Liver (tissue), 9 donors: ENCODE measurements around the gene CALML5. TPM values are rescaled to one million over a fixed set of nuclear protein-coding genes. Genes with fewer than 3 reads are reported as not detected.

Experiments used
- DNase-seq: peaks from one replicate; pipeline ENCODE4 v3.0.0-alpha.2; 2017; ENCODE audit warnings: low spot score
- H3K27ac ChIP-seq, 2 donors: one replicate each; pipeline ENCODE4 v1.7.0; 2013; ENCODE audit warnings: inconsistent platforms in 2 of 2, low read length in 2 of 2, control low read depth in 1 of 2, low read depth in 1 of 2, mild to moderate bottlenecking in 1 of 2
- H3K27me3 ChIP-seq, 4 donors: one replicate each; pipeline versions ENCODE4 v1.6.1 to v1.7.0; 2013; ENCODE audit warnings: low read length in 3 of 4, inconsistent platforms in 1 of 4, mild to moderate bottlenecking in 1 of 4, moderate library complexity in 1 of 4; ENCODE audit not compliant: control insufficient read depth in 4 of 4, insufficient read depth in 4 of 4
- H3K36me3 ChIP-seq, 4 donors: one replicate each; pipeline versions ENCODE4 v1.6.1 to v1.7.0; 2013; ENCODE audit warnings: low read length in 3 of 4, mild to moderate bottlenecking in 3 of 4, low read depth in 1 of 4, moderate library complexity in 1 of 4; ENCODE audit not compliant: control insufficient read depth in 4 of 4, insufficient read depth in 3 of 4
- H3K4me1 ChIP-seq, 4 donors: one replicate each; pipeline versions ENCODE4 v1.6.1 to v1.7.0; 2013; ENCODE audit warnings: low read length in 3 of 4, mild to moderate bottlenecking in 3 of 4, moderate library complexity in 1 of 4; ENCODE audit not compliant: control insufficient read depth in 4 of 4, insufficient read depth in 4 of 4
- H3K4me3 ChIP-seq, 3 donors: one replicate each; pipeline versions ENCODE4 v1.6.1 to v1.7.0; 2013; ENCODE audit warnings: low read length in 3 of 3, control low read depth in 1 of 3, low read depth in 1 of 3, mild to moderate bottlenecking in 1 of 3
- H3K9ac ChIP-seq, 2 donors: one replicate each; pipeline ENCODE4 v1.7.0; 2013; ENCODE audit warnings: low read length in 2 of 2, mild to moderate bottlenecking in 2 of 2, moderate library complexity in 2 of 2, control low read depth in 1 of 2, low read depth in 1 of 2
- H3K9me3 ChIP-seq, 4 donors: one replicate each; pipeline versions ENCODE4 v1.6.1 to v1.7.0; 2013; ENCODE audit warnings: low read length in 3 of 4; ENCODE audit not compliant: control insufficient read depth in 4 of 4
- ATF3 ChIP-seq: IDR thresholded peaks from 2 replicates; pipeline ENCODE4 v1.6.1; 2016; ENCODE audit warnings: antibody characterized with exemption
- CTCF ChIP-seq: fragments of 150-350 bp; IDR thresholded peaks from 2 replicates; pipeline ENCODE4 v1.5.1; 2017; ENCODE audit warnings: improper control_type of control experiment, low read depth, low read length; ENCODE audit not compliant: missing input control
- EGR1 ChIP-seq, 2 donors: IDR thresholded peaks; 2 replicates each; pipeline ENCODE4 v1.6.1; 2016 to 2018; ENCODE audit warnings: antibody characterized with exemption in 2 of 2, low read depth in 2 of 2
- FOXA1 ChIP-seq: IDR thresholded peaks from 2 replicates; pipeline ENCODE4 v1.6.1; 2016; ENCODE audit warnings: antibody characterized with exemption
- FOXA2 ChIP-seq: IDR thresholded peaks from 2 replicates; pipeline ENCODE4 v1.6.1; 2016; ENCODE audit warnings: antibody characterized with exemption
- GABPA ChIP-seq, 2 donors: IDR thresholded peaks in 1 of 2; conservative IDR thresholded peaks in 1 of 2; 2 replicates each; pipeline ENCODE4 v1.6.1; 2016; ENCODE audit warnings: antibody characterized with exemption in 2 of 2, mild to moderate bottlenecking in 1 of 2, moderate library complexity in 1 of 2
- HNF4A ChIP-seq, 2 donors: conservative IDR thresholded peaks; 2 replicates each; pipeline ENCODE4 v1.6.1; 2016; ENCODE audit warnings: antibody characterized with exemption in 2 of 2, mild to moderate bottlenecking in 2 of 2
- JUND ChIP-seq, 2 donors: IDR thresholded peaks; 2 replicates each; pipeline ENCODE4 v1.6.1; 2016; ENCODE audit warnings: antibody characterized with exemption in 2 of 2
- NR2F2 ChIP-seq: IDR thresholded peaks from 2 replicates; pipeline ENCODE4 v1.6.1; 2016; ENCODE audit warnings: antibody characterized with exemption
- RAD21 ChIP-seq, 2 donors: IDR thresholded peaks; 2 replicates each; pipeline ENCODE4 v1.6.1; 2016; ENCODE audit warnings: antibody characterized with exemption in 2 of 2, mild to moderate bottlenecking in 2 of 2
- REST ChIP-seq: IDR thresholded peaks from 2 replicates; pipeline ENCODE4 v1.6.1; 2016; ENCODE audit warnings: antibody characterized with exemption, mild to moderate bottlenecking
- SP1 ChIP-seq: IDR thresholded peaks from 2 replicates; pipeline ENCODE4 v1.6.1; 2018; ENCODE audit warnings: antibody characterized with exemption, mild to moderate bottlenecking
- TAF1 ChIP-seq: conservative IDR thresholded peaks from 2 replicates; pipeline ENCODE4 v1.6.1; 2016; ENCODE audit warnings: antibody characterized with exemption, mild to moderate bottlenecking
- YY1 ChIP-seq: IDR thresholded peaks from 2 replicates; pipeline ENCODE4 v1.6.1; 2016; ENCODE audit warnings: antibody characterized with exemption, mild to moderate bottlenecking
- ZBTB33 ChIP-seq: IDR thresholded peaks from 2 replicates; pipeline ENCODE4 v1.6.1; 2016; ENCODE audit warnings: antibody characterized with exemption
- WGBS: extraction: QIAGEN DNeasy Blood & Tissue Kit; methylation state at CpG from one replicate; pipeline ENCODE4 v1.1.7; 2013; 5-methylcytosine and 5-hydroxymethylcytosine counted together
- polyA plus RNA-seq, 2 donors: library from polyadenylated mRNA; stranded (reverse) in 1 of 2; unstranded in 1 of 2; fragments of 200-250 nt in 1 of 2; fragments of >200 nt in 1 of 2; fragmentation: Nextera tagmentation in 1 of 2; extraction: Ambion mirVana in 1 of 2; gene quantifications; one replicate each; pipeline versions ENCODE4 v1.2.1 to v1.2.3, GENCODE V29; 2013 to 2015
- total RNA-seq, 2 donors: library from RNA; depleted of rRNA; stranded (reverse); fragments of >200 nt; gene quantifications; one replicate each; pipeline ENCODE4 v1.2.3, GENCODE V29; 2014
- donor health status: healthy.
- donor health status: healthy.
- donor health status: healthy.
- donor health status: healthy.
- donor health status: healthy.

Gene CALML5
- total and polyA plus RNA-seq, 4 donors, result not detected

GRCh38 chr10:5482016-5482415, 17.4 kb downstream of the CALML5 start:
- Histone ChIP-seq H3K9ac (no peak overlapping the region), H3K27me3 (no peaks in the 10 kb centered on the region), H3K4me1 (no peaks in the 10 kb centered on the region), H3K27ac (no peak overlapping the region), H3K36me3 (no peaks in the 10 kb centered on the region), H3K9me3 (no peaks in the 10 kb centered on the region), H3K4me3 (no peak overlapping the region)
- no peak for TF ChIP-seq SP1
- TF ChIP-seq FOXA1, result no peak
- TF ChIP-seq ATF3, result no peak
- no peak for TF ChIP-seq TAF1
- no peak for TF ChIP-seq FOXA2
- no peak for TF ChIP-seq CTCF
- no peak for TF ChIP-seq REST
- TF ChIP-seq EGR1 (IDR thresholded peaks at IDR 0.05; ENCODE audit: low read depth in 2 of 2), result no peak
- TF ChIP-seq NR2F2, result no peak
- TF ChIP-seq YY1, result no peak
- no peak for TF ChIP-seq HNF4A (conservative IDR thresholded peaks at IDR 0.05)
- no peak for TF ChIP-seq GABPA (IDR thresholded peaks at IDR 0.05 in 1 of 2, conservative IDR thresholded peaks at IDR 0.05 in 1 of 2)
- TF ChIP-seq JUND (IDR thresholded peaks at IDR 0.05), result no peak
- TF ChIP-seq ZBTB33, result no peak
- no peak for TF ChIP-seq RAD21 (IDR thresholded peaks at IDR 0.05)
- WGBS, result 98% methylated on average over 9 of the region's 9 CpGs
- no peak for DNase-seq

- Histone ChIP-seq H3K36me3 (no peaks in the 10 kb centered on the region), H3K27me3 (no peaks in the 10 kb centered on the region), H3K4me3 (no peak overlapping the region), H3K9ac (no peak overlapping the region), H3K9me3 (no peaks in the 10 kb centered on the region), H3K27ac (no peak overlapping the region), H3K4me1 (no peaks in the 10 kb centered on the region)
- 96% methylated on average over 12 of the region's 12 CpGs for WGBS
- DNase-seq, result no peak
- TF ChIP-seq YY1 (no peak), FOXA2 (no peak), CTCF (no peak), ATF3 (no peak), HNF4A (conservative IDR thresholded peaks at IDR 0.05) (no peak), ZBTB33 (no peak), TAF1 (no peak), REST (no peak)
These were observed 18.2 kb downstream of the CALML5 start for GRCh38 chr10:5481121-5481520.
